Left forelimb (tissue), 1 donor: ENCODE measurements around the gene CTNNBL1.

ENCODE experiments used
- DNase-seq: peaks from one replicate; pipeline ENCODE4 v3.0.0-alpha.2; 2018; ENCODE audit warnings: low spot score

Gene CTNNBL1

DNA sequence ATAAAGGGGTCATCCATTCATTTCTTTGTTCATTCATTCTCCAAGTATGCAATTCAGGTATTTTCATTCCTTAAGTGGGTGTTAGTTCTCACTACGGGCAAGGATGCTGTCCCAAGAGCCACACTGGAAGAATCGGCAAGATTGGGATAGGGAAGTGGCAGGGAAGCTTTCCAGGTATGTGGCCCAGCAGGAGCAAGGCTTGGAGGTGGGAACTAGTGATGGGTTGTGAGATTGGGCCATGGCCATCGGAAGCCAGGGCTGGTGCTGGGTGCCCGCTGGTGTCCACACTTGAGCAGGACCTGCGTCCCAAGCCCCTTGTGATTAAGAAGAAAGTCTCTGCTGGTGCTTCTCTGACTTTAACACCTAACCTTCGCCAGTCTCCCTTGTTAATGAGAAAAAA, 224.2 kb downstream of the CTNNBL1 start:
- no peak for DNase-seq

DNA sequence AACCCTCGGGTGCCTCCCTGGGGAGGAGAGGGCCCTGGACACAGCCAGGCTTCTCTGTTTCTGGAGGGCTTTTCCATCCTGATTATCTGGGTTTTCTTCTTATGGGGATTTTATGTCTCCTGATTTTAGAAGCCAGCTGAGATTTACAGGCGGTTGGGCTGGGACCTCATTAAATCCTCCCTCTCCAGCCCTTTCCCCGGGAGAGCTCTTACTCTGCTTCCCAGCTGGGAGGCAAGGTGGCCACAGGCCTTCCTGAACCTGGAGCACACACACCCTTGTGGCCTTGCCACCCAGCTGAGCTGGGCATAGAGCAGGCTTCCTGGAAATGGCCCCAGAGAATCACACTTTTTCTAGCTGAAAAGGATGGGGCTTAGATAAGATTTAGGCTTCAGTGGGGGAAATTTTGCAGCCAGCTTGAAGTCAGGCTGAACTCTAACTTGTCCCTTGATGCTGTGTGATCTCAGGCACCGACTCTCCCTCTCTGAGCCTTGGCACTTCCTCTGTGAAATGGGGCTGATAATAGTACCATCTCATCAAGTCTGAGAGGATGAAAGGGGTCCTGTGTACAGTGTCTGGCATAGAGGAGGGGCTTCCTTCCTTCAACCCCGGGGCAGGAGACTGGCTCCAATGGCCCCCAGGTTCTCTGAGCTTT, 225.7 kb downstream of the CTNNBL1 start:
- no peak for DNase-seq

DNA sequence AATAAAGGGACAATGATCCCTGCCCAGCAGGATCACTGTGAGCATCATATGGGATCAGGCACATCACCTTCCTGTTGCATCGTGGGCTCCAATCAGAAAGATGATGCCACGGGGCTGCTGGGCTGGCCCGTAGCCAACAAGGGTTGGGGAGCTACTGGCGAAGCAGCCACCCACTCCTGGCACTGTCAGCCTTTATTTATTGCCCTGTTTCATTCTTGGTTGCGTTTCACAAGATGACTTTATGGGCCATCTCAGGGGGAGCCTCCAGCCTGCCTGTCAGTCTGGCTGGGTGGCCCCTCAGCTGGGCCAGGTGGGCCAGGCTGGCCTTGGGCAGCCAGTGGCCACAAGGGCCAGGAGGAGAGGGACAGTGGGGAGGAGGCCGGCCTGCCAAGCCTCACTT, 226.4 kb downstream of the CTNNBL1 start:
- DNase-seq, result no peak

DNA sequence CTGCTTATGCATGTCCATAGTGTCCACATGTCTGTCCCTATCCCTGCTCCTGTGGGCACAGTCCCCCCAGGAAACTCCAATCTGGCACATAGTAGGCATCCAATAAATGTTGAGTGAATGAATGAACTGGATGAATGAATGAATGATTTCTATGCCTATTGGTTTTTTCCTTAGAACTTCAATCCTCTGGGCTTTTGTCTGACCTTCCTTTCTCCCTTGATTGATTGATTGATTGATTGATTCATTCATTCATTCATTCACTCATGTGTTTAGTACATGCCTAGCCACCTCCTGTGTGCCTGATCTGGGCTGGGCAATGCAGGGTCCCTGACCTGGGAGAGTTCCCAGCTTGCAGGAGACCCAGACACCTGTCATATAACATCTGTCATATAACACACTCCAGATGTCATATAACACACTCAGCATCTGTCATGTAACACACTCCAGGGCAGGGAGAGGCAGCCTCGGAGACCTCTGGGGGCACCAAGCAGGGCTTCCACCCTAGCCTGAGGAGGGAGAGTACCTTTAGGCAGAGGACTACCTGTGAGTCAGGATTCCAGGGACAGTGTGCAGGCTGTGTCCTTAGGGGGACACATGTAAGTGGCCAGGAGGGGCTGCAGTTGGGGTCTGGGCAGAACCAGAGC, 227.0 kb downstream of the CTNNBL1 start:
- DNase-seq, result no peak

DNA sequence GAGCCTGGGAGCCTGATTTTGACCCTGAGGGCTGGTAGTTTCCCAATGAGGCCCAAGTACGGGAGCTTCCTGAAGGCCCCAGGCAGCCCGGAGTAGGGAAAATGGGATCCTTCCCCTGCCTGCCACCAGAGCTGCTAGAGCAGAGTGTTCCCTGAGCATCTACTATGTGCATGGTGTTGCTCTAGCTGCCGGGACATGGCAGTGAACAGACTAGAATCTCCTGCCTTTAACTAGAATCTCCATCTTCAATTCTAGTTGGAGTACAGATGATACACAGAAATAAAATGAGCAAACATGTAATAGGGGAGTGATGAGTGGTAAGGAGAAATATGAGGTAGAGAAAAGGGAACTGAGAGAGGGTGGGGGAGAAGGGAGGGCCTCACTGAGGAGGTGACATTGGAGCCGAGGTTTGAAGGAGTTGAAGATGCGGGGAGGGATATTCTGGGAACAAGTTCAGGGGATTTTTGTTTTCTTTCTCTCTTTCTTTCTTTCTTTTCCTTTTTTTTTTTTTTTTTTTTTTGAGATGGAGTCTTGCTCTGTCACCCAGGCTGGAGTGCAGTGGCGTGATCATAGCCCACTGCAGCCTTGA, 227.6 kb downstream of the CTNNBL1 start:
- DNase-seq, result no peak
